Measurements from ENCODE around the gene ASB12.
"Not testable (repeated sequence)": the region's sequence is repeated elsewhere in the genome, so short reads cannot be mapped to it uniquely, and the experiment has no call there.

The ASB12 gene, protein sequence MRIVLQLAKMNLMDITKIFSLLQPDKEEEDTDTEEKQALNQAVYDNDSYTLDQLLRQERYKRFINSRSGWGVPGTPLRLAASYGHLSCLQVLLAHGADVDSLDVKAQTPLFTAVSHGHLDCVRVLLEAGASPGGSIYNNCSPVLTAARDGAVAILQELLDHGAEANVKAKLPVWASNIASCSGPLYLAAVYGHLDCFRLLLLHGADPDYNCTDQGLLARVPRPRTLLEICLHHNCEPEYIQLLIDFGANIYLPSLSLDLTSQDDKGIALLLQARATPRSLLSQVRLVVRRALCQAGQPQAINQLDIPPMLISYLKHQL

DNA sequence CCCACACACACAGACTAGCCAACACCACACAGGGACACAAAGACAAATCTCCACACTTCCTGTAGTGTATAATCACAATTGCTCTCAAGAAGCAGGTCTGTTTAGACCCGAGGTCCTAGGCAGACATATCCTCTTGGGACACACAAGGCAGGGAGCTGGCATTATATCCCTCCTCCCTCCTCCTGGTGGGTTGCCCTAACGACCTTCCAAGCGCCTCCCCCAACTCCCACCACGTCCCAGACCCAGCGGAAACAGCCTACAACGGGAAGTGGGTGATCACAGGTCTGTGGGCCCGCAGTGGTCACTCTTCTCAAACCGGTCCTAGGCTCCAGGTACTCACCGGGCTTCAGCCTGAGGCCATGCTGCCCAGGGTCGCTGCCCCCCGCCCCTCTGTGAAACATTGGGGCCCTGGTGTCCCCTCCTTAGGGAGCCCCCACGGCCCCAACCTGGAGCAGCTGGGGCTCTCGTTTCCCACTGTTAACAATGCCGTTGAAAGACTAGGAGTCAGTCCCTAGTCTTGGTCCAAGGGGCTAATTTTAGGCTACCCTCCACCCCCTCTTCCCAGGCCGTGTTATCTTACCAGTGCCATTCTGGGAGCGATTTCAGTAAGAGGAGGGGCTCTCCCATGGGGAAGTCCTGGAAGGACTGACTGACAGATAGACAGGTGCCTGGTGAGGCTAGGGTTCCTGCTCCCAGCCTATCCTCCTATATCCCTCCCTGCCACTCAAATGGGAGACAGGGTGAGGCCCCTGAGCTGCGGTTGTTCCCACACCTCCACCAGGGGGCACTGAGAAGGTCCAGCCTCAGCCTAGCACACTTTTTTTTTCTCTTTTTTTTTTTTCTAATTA is at the start of gene ASB12:
ASB12 (minus strand) TSS at position 485 of the 848 bp plus-strand sequence. CDS start 4,957 bp downstream, outside the sequence.
- no peak for DNase-seq

DNA sequence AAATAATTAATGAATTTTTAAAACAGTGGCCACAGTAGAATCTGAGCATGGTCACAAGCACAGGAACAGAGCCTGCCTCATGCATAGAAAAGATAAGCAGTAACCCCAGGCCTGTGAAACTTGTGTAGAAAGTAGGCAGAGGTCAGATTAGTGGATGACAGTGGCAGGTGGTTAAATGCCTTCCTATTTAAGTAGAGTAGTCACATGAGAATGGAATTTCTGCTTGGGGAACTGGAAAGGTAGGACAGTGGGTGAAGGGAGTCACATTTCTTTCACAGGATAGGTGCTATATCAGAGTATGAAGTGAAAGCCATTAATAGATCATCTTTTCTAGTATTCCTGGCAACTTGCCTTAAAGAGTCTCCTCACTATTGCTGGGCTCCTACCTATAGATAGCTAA is 34.9 kb upstream of the ASB12 start:
- no peak for DNase-seq

DNA sequence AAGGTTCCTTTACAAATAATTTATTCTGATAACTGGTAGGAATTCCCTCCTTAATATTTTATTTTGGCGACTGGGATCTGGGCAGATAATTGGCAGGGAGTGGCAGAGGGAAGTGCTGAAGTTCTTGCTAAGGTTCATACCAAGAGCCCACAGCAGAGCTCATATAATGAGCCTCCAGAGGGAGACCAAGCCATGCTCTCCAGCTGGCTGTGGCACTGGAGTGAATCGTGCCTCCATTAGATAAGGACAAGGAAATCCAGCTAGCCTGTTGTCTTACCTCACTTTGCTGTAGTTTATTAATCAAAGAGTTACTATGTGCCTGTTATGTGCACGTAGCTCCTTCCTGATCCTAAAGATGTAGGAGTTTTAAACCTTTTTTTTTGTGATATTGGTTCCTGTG is 1.3 kb downstream of the ASB12 start:
- no peak for DNase-seq

DNA sequence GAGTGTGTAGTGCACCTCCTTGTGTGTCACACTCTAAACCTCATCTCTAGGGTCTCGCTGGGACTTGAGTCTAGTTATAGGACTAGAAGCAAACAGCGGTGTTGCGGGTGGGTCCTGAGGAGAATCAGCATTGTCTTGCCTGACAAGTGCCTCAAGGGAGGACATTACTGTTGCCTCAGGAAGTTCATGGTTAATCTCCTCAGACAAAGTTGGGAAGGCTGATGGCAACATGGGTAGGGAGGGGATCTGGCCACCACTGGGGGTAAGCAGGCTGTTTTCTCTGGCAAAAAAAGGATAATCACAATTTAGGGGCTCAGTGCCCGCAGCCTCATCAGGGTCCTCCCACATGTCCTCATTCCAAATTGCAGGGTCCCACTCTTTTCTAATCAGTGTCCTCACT is 12.4 kb downstream of the ASB12 start:
- no peak for DNase-seq

DNA sequence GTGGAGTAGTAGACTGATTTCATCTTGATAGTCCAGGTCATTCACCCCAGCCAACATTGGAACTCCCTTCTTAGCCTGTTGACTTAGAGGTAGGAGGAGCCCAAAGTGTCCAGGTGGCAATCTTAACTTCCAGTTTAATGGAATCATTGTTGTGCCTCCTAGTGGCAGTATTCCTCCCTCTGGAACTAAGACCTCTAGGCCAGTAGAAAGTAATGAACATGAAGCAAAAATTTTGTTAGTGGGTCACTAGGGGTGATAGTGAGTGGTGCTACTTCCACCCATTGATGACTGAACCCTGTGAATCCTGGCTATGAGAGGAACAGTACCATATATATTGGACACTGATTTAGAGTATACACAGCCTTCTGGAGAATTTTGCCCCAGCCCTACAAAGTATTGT is 16.4 kb downstream of the ASB12 start:
- DNase-seq, result not testable (repeated sequence)

DNA sequence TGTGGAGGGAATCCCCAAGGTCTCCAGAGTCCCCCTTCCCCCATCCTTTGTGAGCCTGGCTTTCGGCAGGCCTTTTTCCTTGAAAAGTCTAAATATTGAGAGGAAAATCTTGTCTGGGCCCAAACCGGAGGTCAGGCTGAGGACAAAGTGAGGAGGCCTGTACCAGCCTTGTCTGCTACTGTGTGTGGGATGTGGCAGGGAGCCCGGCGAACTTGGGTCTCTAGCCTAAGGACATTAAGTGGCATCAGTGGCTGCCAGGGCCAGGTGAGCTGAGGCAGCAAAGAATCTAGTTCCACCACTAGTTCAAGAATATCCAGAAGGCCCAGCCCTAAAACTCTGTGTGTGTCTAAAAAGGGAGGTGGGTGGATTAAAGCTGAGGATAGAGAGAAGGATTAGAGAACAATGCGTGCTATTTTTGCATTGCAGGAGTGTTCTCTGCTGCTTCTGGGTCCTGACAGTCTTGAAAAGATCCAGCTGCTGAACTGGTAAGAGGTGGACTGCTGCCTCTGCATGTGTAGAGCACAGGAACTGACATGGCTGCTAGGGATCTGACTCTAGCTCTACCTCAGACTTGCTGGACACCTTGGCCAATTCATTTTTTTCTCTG is 23.7 kb downstream of the ASB12 start:
- no peak for DNase-seq

DNA sequence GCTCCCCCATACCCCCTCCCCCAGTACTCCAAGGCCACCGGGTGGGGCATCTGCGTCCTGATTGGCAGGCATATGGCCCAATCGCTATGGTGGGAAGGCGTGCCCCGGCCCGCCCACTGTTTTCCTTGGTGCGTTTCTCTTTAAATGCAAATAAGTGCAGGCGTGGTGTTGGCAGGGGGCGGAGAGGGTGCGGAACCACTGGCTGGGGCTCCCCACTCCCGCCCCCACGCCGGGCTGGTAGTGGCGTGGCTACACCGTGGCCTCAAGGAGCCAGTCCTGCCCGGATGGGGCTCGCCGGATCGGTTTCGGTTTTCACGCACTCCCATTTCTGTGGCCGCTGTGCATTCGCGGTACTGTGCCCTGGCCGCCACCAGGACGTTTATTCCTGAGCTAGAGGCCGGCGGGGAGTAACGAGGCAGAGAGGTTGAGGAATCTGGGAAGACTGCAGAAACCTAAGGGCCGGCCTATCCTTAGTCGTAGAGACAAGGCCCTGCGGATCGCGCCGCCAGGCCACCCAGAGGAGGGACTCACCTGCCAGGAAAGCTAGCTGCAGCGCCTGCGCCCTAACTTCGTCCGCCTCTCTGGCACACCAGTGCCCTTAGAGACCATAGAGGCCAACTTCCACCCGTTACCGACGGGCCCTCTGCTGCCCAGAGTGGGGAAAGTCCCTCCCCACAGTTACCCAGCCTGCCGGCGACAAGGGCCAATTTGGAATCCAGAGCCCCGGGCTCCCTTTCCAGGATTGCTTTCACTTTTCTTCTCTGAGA is 24.5 kb downstream of the ASB12 start:
- DNase-seq, result peak; percentile 80 to 86 (median 83)

DNA sequence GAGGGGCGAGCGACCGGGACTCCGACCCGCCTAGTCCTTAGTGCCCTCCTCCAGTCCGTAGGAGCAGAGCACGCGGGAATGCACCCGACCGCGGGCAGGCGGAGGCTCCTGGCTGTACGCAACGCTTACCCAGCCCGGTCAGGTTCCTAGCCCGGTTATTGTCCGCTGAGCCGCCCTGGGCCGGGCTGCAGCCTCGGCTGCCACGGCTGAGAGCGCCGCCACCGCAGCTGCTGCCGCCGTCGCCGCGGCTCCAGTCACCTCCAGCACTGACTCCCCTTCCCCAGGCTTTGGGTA is 25.0 kb downstream of the ASB12 start, which contains the start of gene AMER1:
AMER1 (minus strand) TSS at position 268 of the 294 bp plus-strand sequence. CDS start 12,422 bp downstream, outside the sequence.
- DNase-seq, result peak in 1 of 6 experiments; percentile 24

DNA sequence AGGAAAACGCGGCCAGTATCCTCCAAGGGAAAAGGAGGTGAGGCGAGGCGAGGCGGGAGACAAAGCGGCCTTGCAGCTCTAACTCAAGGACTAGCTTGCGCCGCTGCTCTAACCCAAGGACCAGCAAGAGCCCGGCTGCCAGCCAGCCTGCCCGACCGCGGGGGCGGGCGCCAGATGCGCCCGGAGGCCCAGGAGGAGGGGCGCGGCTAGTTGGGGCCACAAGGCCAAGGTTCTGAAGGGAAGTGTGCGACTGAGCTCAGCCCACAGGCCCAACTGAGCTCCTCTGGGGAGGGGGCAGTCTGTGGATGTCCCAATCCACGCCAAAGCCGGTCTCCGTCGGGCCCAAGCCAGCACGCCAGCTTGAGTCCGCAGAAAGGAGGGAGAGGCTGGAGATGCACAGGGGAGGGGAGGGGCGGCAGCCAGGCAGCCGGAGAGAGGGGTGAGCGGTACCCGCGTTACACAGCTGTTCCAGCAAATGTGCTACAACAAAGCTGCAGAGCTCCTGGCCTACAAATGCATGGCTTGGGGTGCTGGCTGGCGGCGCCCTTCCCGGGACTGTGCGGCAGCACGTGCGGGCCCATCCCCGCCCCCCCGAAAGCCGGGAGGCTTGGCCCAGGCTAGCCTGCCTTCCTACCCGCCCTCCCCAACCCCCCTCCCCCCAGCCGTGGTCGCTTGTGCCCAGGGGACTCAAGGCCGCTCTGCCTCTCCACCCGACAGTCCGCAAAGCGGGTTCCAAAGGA is 25.5 kb downstream of the ASB12 start:
- peak in 4 of 6 experiments; percentile 1 to 44 (median 31) for DNase-seq

DNA sequence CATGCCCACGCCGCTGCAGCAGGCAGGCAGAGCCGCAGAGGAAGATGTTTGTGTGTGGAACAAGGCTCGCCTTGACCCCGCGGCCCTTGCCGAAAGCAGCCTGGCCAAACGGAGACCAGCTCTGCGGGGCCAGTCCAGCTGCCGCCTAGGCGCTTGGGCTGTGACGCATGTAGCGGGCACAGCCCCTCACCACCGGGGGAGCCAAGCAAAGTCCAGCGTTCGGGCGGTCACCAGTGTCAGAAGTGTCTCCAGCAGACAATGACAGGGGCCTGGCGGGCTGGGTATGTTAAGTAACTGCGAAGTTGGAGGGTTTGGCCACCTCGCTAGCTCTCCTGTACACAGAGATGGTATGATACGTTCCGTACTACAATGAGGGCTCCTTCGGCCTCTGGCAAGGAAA is 26.2 kb downstream of the ASB12 start:
- DNase-seq, result no peak

DNA sequence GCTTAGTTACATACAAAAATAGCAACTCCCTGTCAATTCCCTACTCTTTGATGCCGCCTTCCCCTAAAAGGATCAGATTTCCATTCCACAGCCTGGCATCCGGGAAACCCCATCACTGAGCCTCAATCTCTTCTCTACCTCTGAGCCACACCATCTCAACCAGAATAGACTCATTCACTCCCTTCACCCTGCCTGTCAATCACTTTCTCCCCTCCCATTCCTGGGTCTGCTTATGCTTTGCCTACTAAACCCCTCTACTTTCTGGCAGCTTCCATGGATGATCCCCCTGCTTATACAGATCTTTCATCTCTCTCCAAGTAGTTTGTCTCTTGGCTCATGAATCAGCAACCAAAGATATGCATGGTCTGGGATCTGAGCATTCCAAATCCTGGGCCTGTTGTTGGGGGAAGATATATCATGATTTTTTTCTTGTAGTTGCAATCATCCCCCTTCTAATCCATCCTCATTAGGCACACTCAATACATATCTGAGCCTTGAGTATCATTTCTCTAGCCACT is 27.5 kb downstream of the ASB12 start:
- DNase-seq, result no peak

DNA sequence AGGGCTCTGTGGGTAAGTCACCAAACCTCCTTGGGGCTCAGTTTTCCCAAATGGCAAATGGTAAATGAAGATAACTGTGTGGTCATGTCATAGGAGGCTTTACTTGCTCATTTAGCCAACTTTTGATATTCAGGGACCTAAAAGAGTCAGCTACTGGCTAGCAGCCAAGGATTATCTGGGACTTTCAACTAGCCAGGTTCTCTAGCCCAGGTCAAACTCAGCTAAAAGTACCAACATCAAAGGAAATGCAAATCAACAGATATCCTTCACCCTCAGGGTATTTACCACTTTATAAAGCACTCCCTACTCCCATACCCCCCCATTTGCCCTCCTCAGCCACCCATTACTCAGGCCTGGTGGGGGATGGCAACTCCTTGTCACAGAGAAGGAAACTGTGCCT is 32.4 kb downstream of the ASB12 start:
- DNase-seq, result no peak

DNA sequence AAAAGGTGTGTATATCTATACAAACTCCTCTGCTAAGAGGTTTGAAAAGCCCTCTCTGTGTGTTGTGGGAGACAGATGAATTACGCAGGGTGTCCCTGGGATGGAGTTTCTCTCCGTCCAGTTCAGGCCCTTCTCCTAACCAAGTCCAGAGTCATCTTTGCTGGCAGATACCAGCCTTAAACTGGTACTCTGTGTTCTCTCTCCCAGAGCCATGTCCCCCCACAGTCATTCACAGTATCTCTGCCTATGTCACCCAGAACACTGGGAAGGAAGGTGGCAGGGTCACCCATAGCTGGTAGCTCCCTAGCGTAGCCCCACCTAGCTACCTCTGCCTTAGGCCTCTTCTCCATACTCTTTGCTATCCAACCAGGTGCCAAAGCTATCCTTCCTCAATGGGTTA is 33.8 kb downstream of the ASB12 start:
- no peak for DNase-seq

DNA sequence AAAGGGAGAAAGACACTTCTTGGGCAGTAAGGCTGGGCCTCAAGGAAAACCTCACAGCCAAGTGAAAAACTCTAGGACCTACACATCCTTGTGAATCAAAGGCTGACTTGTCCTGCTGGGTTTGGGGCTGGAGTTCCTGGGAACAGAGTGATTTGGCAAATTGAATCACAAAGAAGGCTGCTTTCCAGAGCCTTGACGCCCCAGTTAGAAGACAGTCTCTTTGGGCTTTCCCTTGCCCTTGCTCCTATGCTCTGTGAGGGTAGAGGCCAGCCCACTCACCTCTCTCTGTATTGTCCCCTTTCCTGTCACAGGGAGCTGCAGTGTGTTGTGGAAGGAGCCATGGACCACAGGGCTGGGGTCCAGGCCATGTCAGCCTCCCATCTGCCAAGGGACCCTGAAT is 34.5 kb downstream of the ASB12 start:
- DNase-seq, result no peak

DNA sequence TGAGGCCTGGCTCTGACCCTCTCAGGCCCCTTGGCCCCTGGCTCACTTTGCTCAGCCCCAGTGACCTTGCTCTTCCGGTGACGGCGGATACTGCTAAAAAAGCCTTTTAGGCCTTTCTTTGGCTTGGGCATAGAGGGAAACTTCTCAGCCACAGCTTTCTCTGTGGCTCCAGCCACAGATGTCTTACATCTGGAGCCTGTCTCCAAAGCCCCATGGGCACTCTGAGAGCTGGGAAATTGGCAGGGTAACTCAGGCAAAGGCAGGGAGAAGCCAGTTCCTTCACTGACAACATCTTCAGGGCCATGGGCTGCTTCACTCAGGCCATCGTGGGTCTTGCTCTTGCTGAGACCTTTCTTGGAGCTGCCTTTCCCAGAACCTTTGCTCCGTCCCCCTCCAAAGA is 37.7 kb downstream of the ASB12 start:
- no peak for DNase-seq

DNA sequence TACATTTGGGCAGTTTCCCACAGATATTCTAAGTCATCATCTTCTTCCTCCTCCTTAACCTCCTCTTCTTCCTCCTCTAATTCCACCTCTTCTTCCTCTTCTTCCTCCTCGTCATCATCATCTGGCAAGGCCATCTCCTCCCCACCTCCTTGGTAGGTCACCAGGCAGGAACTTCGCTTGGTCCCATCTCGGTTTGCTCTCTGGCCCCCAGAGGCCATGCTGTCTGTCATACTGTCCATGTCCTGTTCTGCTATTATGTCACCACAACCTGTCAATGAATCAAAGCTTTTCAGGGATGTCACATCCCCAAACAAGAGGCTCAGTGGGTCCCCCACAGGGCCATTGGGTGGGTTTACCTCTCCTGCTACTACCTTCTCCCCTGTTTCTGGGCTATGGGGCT is 38.4 kb downstream of the ASB12 start:
- DNase-seq, result no peak

DNA sequence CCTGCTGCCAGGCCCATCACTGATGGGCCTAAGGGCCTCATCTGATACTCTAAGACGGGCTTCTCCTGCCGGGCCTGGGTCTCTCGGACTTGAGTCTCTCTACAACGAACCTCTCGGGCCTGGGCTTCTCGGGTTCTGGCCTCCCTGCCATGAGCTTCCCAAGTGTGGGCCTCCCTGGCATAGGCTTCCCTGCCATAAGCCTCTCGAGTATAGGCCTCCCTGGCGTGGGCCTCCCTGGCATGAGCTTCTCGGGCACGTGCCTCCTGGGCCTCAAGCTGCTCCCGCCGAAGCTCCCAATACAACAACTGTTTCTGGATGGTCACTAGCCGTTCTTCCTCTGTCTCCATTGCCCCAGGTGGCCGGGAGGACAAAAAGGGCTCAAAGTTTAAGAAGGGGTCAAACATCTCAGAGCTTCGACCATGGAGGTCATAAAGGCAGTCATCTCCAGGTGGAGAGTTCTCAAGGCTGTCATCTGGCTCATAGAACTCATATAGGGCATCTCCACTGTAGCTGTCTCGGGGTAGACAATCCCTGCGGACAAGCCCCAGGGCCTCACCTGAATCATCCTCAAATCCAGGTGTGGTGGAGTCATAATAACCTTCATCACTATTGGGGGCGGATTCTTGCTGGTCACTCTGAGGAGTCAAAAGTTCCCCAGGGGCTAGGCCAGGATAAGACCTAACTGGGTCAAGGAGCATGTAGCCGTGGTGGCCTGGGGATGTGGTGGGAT is 39.0 kb downstream of the ASB12 start:
- no peak for DNase-seq

DNA sequence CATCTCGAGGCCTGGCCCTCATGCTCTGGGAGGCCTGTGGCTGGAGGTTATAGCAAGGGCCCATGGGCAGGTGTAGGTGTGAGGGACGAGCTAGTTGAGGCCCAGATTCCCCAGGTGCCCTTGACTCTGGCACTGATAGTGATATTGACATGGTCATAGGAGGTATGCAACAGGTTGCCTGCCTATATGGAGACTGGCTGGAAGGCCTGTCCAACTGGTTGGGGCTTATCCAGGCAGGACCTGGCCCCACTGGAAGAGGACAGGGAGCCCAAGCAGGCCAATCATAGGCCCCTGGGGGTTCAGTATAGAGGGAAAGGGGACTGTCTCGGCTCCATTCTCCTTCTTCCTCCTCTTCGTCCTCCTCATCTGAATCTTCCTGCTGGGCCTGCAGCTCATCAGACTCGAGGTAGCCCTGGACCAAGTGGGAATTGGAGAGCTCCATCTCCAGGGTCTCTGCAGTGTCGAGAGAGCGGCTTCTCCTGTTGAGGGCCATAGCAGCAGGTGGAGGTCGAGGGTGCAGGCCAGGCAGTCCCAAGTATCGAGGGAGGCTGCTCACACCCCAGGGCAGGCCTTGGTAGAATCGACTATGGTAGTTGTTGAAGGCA is 40.2 kb downstream of the ASB12 start:
- DNase-seq, result no peak

DNA sequence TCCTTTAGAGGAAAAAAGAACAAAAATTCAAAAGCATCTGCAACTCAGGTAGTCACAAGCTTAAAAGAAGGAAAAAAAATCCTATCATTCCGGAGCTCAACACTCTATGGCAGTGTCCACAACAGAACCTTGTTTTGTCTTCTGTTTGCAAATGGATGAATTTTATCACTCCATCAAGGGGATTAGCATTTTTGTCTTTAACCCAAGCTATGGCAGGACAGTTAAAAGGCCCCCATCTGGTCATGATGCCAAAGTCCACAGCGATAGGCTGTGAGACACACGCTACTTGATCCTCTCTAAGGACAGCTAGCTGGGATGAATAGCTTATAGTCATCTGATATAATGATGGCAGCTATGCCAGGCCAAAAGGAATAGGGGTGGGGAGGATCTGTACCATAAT is 41.5 kb downstream of the ASB12 start:
- no peak for DNase-seq

DNA sequence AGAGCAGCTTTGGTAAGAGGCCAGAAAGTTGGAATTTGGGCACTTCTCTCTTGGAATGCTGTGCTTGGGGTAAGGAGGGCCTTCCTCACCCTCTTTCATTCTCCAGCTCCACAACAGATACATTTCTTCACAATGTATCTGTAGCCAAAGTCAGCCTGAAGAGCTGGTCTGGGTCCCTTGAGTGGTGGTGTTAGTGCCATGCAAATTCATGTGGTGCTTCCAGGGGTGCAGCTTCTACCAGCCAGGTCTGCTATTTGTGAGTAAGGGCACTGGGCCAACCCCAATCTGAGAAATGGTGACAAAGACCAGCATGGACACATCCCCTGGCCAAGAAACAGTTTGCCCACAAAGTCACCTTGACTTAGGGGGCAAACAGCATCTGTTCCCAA is 42.7 kb downstream of the ASB12 start:
- no peak for DNase-seq

Measured in stimulated activated naive CD4-positive, alpha-beta T cell (primary cell).